Spleen (tissue), 11 donors: ENCODE results near the gene ABCA7. TPM values are rescaled to one million over a fixed set of nuclear protein-coding genes. Genes with fewer than 3 reads are reported as not detected.

Experiments
- DNase-seq: peaks from one replicate; pipeline ENCODE4 v3.0.0-alpha.2; 2020
- H3K27ac ChIP-seq, 8 donors: fragments of 200-600 bp; sonication (generic) in 7 of 8; 1 replicate in 4 of 8; 2 replicates in 4 of 8; pipeline versions ENCODE4 v1.5.0 to v1.8.0; 2016 to 2021; ENCODE audit warnings: inconsistent platforms in 4 of 8, mild to moderate bottlenecking in 4 of 8, moderate library complexity in 1 of 8
- H3K27me3 ChIP-seq, 7 donors: fragments of 200-600 bp; sonication (generic) in 6 of 7; replicated peaks in 1 of 7; 1 replicate in 4 of 7; 2 replicates in 3 of 7; pipeline versions ENCODE4 v1.5.0 to v1.8.0; 2016 to 2021; ENCODE audit warnings: inconsistent platforms in 3 of 7, mild to moderate bottlenecking in 1 of 7
- H3K36me3 ChIP-seq, 6 donors: fragments of 200-600 bp; sonication (generic) in 5 of 6; 1 replicate in 4 of 6; 2 replicates in 2 of 6; pipeline versions ENCODE4 v1.5.0 to v1.8.0; 2016 to 2021; ENCODE audit warnings: inconsistent platforms in 2 of 6
- H3K4me1 ChIP-seq, 6 donors: fragments of 200-600 bp; sonication (generic) in 5 of 6; 1 replicate in 3 of 6; 2 replicates in 3 of 6; pipeline versions ENCODE4 v1.5.0 to v1.8.0; 2016 to 2021; ENCODE audit warnings: inconsistent platforms in 3 of 6
- H3K4me3 ChIP-seq, 8 donors: fragments of 200-600 bp; sonication (generic) in 7 of 8; 1 replicate in 4 of 8; 2 replicates in 4 of 8; pipeline versions ENCODE4 v1.5.0 to v1.8.0; 2016 to 2021; ENCODE audit warnings: inconsistent platforms in 4 of 8, mild to moderate bottlenecking in 4 of 8, moderate library complexity in 2 of 8
- H3K9me3 ChIP-seq, 8 donors: fragments of 200-600 bp; sonication (generic) in 7 of 8; 1 replicate in 4 of 8; 2 replicates in 4 of 8; pipeline versions ENCODE4 v1.5.0 to v1.8.0; 2016 to 2021; ENCODE audit warnings: inconsistent platforms in 4 of 8
- CTCF ChIP-seq, 11 experiments: fragments of 200-600 bp in 7 of 11; fragments of 450-650 bp in 4 of 11; sonication (generic) in 4 of 11; IDR thresholded peaks in 8 of 11; conservative IDR thresholded peaks in 3 of 11; 1 replicate in 7 of 11; 2 replicates in 4 of 11; pipeline versions ENCODE4 v1.4.0 to v1.8.0; 2016 to 2021; ENCODE audit warnings: antibody characterized with exemption in 11 of 11, inconsistent platforms in 4 of 11, mild to moderate bottlenecking in 1 of 11
- POLR2A ChIP-seq, 3 donors: fragments of 450-650 bp; IDR thresholded peaks; one replicate each; pipeline ENCODE4 v1.5.1; 2017; ENCODE audit warnings: antibody characterized with exemption in 3 of 3, mild to moderate bottlenecking in 1 of 3
- POLR2AphosphoS5 ChIP-seq, 3 donors: sonication (generic); formaldehyde crosslinking; IDR thresholded peaks; one replicate each; pipeline ENCODE4 v1.5.1; 2017; ENCODE audit warnings: antibody characterized with exemption in 3 of 3
- WGBS, 5 donors: extraction: QIAGEN DNeasy Blood & Tissue Kit in 3 of 5; methylation state at CpG; one replicate each; pipeline versions ENCODE4 v1.1.5 to v1.1.7; 2013 to 2018; 5-methylcytosine and 5-hydroxymethylcytosine counted together
- intact Hi-C: fragments of 100-400 bp; cut with DNase I; formaldehyde crosslinking; loops from one replicate; pipeline ENCODE4 v1.15.0; 2023; ENCODE audit warnings: low total_unique reads
- polyA plus RNA-seq, 3 donors: library from polyadenylated mRNA; stranded (reverse); fragments of 200-250 nt; gene quantifications; one replicate each; pipeline ENCODE4 v1.2.1, GENCODE V29; 2013
- total RNA-seq, 7 donors: library from RNA; depleted of rRNA in 3 of 7; stranded (reverse); fragments of >200 nt in 3 of 7; fragmentation: NEBNext Ultra II Directional in 4 of 7; extraction: Animal tissue kit (Norgen Biotek cat#: 25700) in 4 of 7; gene quantifications; one replicate each; pipeline versions ENCODE4 v1.1.0 to v1.2.1, GENCODE V29; 2016 to 2021
- donor health status: healthy with polysubstance abuse.
- donor health status: DM: no; HTN: no; CAD: no; lungs with moderate emphysema.
- donor health status: DM: no; HTN: no; CAD: no.
- donor health status: Bipolar disorder and iron deficiency.
- donor health status: healthy.
- donor health status: DM: no; HTN: no; CAD: no.
- donor health status: DM: yes; HTN: yes; CAD: no.

Gene ABCA7
- total and polyA plus RNA-seq, 10 donors, result 64.6 to 197 (median 102) TPM

DNA sequence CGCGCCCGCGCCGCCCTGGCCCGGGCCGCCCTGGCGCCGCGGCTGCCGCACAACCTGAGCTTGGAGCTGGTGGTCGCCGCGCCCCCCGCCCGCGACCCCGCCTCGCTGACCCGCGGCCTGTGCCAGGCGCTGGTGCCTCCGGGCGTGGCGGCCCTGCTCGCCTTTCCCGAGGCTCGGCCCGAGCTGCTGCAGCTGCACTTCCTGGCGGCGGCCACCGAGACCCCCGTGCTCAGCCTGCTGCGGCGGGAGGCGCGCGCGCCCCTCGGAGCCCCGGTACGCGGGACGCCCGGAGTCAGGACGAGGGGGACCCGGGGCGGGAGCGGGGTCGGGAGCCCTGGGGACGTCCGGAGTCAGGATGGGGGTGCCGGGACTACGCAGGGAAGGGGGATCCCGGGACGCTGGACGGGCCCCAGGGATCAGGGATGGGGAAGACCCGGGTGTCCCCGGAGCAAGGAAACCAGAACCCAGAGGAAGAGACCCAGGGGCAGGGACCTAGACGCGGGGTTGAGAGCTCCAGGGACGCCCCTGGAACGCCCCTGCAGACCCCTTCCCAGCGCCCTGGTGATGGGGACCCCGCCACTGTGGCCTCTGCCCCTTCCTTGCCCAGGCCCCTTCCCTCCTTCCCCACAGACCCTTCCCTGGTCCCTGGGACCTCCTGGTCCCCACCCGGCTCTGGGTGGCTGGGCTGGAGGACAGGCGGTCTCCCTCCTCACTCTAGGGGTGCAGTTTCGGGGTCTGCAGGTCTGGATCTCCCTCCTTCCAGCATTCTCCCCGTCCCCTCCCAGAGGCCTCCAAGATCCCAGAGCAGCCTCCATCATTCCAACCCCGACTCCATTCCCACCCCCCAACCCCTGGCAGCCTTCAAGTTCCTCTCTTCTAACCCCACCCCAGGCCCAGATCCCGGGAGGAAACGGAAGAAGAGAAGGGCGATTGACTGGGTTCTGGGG, 39.0 kb upstream of the ABCA7 start:
- DNase-seq, result no peak
- TF ChIP-seq POLR2AphosphoS5 (IDR thresholded peaks at IDR 0.05) (no peak), CTCF (IDR thresholded peaks at IDR 0.05 in 8 of 11, conservative IDR thresholded peaks at IDR 0.05 in 3 of 11) (no peak), POLR2A (IDR thresholded peaks at IDR 0.05) (no peak)
- Histone ChIP-seq H3K4me1 (peaks cover 11 to 34% (median 30%) of the 10 kb centered on the region in 6 donors), H3K9me3 (no peaks in the 10 kb centered on the region), H3K27me3 (peaks cover 0 to 89% (median 63%) of the 10 kb centered on the region in 7 donors), H3K4me3 (peak overlapping the region in 5 of 8 donors; percentile 17 to 65 (median 22)), H3K27ac (no peak overlapping the region), H3K36me3 (no peaks in the 10 kb centered on the region)
- intact Hi-C loops, result no loop called here
- 3 to 14% (median 5%) methylated on average over 20 to 73 of the region's 73 CpGs for WGBS, 5 donors

DNA sequence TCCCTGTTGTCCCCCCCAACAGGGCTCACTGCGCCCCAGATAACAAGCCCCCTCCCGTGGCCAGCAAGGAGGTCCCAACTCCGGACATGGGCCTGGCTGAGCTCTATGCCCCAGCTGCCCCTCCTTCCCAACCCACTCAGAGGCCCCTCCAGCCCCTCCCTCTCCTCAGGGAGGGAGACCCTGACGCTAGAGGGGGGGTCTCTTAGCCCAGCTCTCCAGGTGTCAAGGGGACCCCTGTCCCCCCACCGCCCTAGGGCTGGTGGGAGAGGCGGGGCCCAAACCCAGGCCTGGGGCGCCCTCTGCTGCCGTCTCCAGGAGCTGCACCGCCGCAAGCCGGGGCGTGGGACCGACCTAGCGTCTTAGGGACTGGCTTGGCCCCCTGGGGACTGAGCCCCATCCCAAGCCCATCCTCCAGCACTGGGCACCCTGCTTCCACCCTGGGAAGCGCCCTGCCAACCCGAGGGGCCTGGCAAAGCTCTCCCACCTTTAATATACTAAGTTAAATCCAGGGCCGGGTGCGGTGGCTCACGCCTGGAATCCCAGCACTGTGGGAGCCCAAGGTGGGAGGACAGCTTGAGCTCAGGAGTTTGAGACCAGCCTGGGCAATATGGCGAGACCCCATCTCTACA, 38.3 kb upstream of the ABCA7 start:
- peak; percentile 92 for DNase-seq
- peaks cover 0 to 81% (median 55%) of the 10 kb centered on the region in 7 donors for H3K27me3 ChIP-seq
- H3K4me3 ChIP-seq, result peak overlapping the region in 1 of 8 donors; percentile 65
- peaks cover 10 to 26% (median 23%) of the 10 kb centered on the region in 6 donors for H3K4me1 ChIP-seq
- intact Hi-C loops, result no loop called here
- WGBS, 5 donors, result 9 to 13% (median 10%) methylated on average over 14 to 20 of the region's 20 CpGs
- TF ChIP-seq POLR2AphosphoS5 (IDR thresholded peaks at IDR 0.05) (peak in 2 of 3 donors; percentile 33 to 69), CTCF (IDR thresholded peaks at IDR 0.05 in 8 of 11, conservative IDR thresholded peaks at IDR 0.05 in 3 of 11) (peak; percentile 78 to 96 (median 91)), POLR2A (IDR thresholded peaks at IDR 0.05) (no peak)
- no peaks in the 10 kb centered on the region for H3K36me3 ChIP-seq
- H3K27ac ChIP-seq, result no peak overlapping the region
- H3K9me3 ChIP-seq, result no peaks in the 10 kb centered on the region

- no peak for DNase-seq
- H3K27ac ChIP-seq, result no peak overlapping the region
- TF ChIP-seq POLR2A (IDR thresholded peaks at IDR 0.05) (no peak), POLR2AphosphoS5 (IDR thresholded peaks at IDR 0.05) (no peak), CTCF (IDR thresholded peaks at IDR 0.05 in 8 of 11, conservative IDR thresholded peaks at IDR 0.05 in 3 of 11) (no peak)
- intact Hi-C loops, result no loop called here
- peaks cover 10 to 22% (median 20%) of the 10 kb centered on the region in 6 donors for H3K4me1 ChIP-seq
- WGBS, 5 donors, result 69 to 88% (median 82%) methylated on average over 4 of the region's 4 CpGs
- H3K9me3 ChIP-seq, result no peaks in the 10 kb centered on the region
- H3K4me3 ChIP-seq, result no peak overlapping the region
- peaks cover 0 to 72% (median 47%) of the 10 kb centered on the region in 7 donors for H3K27me3 ChIP-seq
- peaks cover 0 to 7% (median 0%) of the 10 kb centered on the region in 6 donors for H3K36me3 ChIP-seq
Measured at GRCh38 chr19:1002600-1002999, 37.3 kb upstream of the ABCA7 start.
